GM18951 (cell line): Measurements from ENCODE around the gene STX16.

ENCODE experiments used
- POLR2A ChIP-seq: IDR thresholded peaks from 4 replicates; pipeline ENCODE4 v1.6.1; 2011; ENCODE audit warnings: mild to moderate bottlenecking; ENCODE audit not compliant: insufficient read length, insufficient read depth; ENCODE audit errors: extremely low read depth
- in situ Hi-C: fragments of 300-500 bp; cut with MboI; formaldehyde crosslinking; loops from one replicate; pipeline ENCODE4 v1.12.0; 2022; ENCODE audit warnings: low sequenced_read_pairs, mixed read lengths, inconsistent platforms; ENCODE audit not compliant: unreplicated experiment

The STX16 gene

GRCh38 chr20:58647162-58647795 lies 3.8 kb upstream of the STX16 start:
- in situ Hi-C loops = loop anchor here (25.0 kb wide), 1 partner anchor 410 kb away; the partner anchor contains the start of gene ANKRD60
- TF ChIP-seq POLR2A = no peak

- no peak for TF ChIP-seq POLR2A
- in situ Hi-C loops = loop anchor here (25.0 kb wide), 1 partner anchor 411 kb away; the partner anchor contains the start of gene ANKRD60
These were observed 3.1 kb upstream of the STX16 start for GRCh38 chr20:58647796-58648501.

- in situ Hi-C loops = loop anchor here (25.0 kb wide), 1 partner anchor 411 kb away; the partner anchor contains the start of gene ANKRD60
These were observed 2.6 kb upstream of the STX16 start for GRCh38 chr20:58648502-58648825.

GRCh38 chr20:58649288-58650180 lies 1.5 kb upstream of the STX16 start:
- in situ Hi-C loops = loop anchor here (25.0 kb wide), 1 partner anchor 412 kb away; the partner anchor contains the start of gene ANKRD60
- TF ChIP-seq POLR2A = no peak

GRCh38 chr20:58650181-58650775 lies 805 bp upstream of the STX16 start:
- peak; percentile 23 for TF ChIP-seq POLR2A
- in situ Hi-C loops = no loop called here

- in situ Hi-C loops = no loop called here
- TF ChIP-seq POLR2A = no peak
These were observed 469 bp downstream of the STX16 start for GRCh38 chr20:58651559-58651945.

- peak; percentile 64 for TF ChIP-seq POLR2A
- in situ Hi-C loops = no loop called here
These were observed 993 bp downstream of the STX16 start for GRCh38 chr20:58651946-58652605.

GRCh38 chr20:58652606-58653294 lies 1.7 kb downstream of the STX16 start:
- no peak for TF ChIP-seq POLR2A
- in situ Hi-C loops = no loop called here

GRCh38 chr20:58654337-58654736 lies 3.3 kb downstream of the STX16 start:
- TF ChIP-seq POLR2A = no peak
- in situ Hi-C loops = no loop called here

- in situ Hi-C loops = no loop called here
- TF ChIP-seq POLR2A = no peak
These were observed 4.4 kb downstream of the STX16 start for GRCh38 chr20:58655328-58656107.

- no peak for TF ChIP-seq POLR2A
- in situ Hi-C loops = no loop called here
These were observed 5.7 kb downstream of the STX16 start for GRCh38 chr20:58656831-58657230.
